Measurements from ENCODE around the gene CHCHD3. TPM values are rescaled to one million over a fixed set of nuclear protein-coding genes. Genes with fewer than 3 reads are reported as not detected.

Gene CHCHD3
- total RNA-seq, 2 experiments from 2014 or later = 83.5 to 83.8 TPM

DNA sequence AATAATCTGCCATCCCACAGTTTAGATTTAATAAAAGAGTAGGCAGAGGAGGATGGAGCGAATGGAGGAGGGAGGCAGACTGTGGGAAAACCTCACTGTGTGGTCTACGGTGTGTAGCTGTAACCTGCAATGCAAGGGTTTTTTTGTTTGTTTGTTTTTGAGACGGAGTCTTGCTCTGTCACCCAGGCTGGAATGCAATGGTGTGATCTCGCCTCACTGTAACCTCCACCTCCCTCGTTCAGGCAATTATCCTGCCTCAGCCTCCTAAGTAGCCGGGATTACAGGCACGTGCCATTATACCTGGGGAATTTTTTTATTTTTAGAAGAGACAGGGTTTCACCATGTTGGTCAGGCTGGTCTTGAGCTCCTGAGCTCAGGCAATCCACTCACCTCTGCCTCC is 321.0 kb downstream of the CHCHD3 start:
- no peak overlapping the region for H3K4me3 ChIP-seq (ENCODE audit: low read depth, low read length, poor library complexity, severe bottlenecking)
- CTCF ChIA-PET (ENCODE audit: unreplicated experiment) = no interaction called here
- H2AFZ ChIP-seq (ENCODE audit: low read length) = no peak overlapping the region
- no peaks in the 10 kb centered on the region for H3K9me3 ChIP-seq (ENCODE audit: low read length)
- no peaks in the 10 kb centered on the region for H3K79me2 ChIP-seq (ENCODE audit: insufficient read depth, low read depth, low read length)
- H3K4me2 ChIP-seq (ENCODE audit: low read length) = no peak overlapping the region
- H4K20me1 ChIP-seq (ENCODE audit: insufficient read depth, low read length) = no peaks in the 10 kb centered on the region
- H3K4me1 ChIP-seq (ENCODE audit: insufficient read depth, low read length, poor library complexity, severe bottlenecking) = peaks cover 4% of the 10 kb centered on the region
- BruUV-seq (replicated peaks) = no TSS peak
- TF ChIP-seq, protein P1, sequence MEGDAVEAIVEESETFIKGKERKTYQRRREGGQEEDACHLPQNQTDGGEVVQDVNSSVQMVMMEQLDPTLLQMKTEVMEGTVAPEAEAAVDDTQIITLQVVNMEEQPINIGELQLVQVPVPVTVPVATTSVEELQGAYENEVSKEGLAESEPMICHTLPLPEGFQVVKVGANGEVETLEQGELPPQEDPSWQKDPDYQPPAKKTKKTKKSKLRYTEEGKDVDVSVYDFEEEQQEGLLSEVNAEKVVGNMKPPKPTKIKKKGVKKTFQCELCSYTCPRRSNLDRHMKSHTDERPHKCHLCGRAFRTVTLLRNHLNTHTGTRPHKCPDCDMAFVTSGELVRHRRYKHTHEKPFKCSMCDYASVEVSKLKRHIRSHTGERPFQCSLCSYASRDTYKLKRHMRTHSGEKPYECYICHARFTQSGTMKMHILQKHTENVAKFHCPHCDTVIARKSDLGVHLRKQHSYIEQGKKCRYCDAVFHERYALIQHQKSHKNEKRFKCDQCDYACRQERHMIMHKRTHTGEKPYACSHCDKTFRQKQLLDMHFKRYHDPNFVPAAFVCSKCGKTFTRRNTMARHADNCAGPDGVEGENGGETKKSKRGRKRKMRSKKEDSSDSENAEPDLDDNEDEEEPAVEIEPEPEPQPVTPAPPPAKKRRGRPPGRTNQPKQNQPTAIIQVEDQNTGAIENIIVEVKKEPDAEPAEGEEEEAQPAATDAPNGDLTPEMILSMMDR (conservative IDR thresholded peaks at IDR 0.05; ENCODE audit: low read length) = no peak
- TF ChIP-seq EZH2phosphoT487 (IDR thresholded peaks at IDR 0.05; ENCODE audit: borderline replicate concordance, low read depth, low read length) = no peak
- H3K36me3 ChIP-seq (ENCODE audit: insufficient read depth, low read length) = no peaks in the 10 kb centered on the region
- H3K9me2 ChIP-seq (ENCODE audit: insufficient read depth, low read length) = no peaks in the 10 kb centered on the region
- H3K27ac ChIP-seq (ENCODE audit: low read depth, low read length, poor library complexity, severe bottlenecking) = no peak overlapping the region
- intact Hi-C loops (cut with micrococcal nuclease; ENCODE audit: unreplicated experiment) = no loop called here
- POLR2A ChIA-PET = no interaction called here
- DNase-seq (ENCODE audit: low spot score) = no peak

GRCh38 chr7:132760244-132760623 is 321.7 kb downstream of the CHCHD3 start:
- no peak for DNase-seq (ENCODE audit: low spot score)
- H3K9me2 ChIP-seq (ENCODE audit: insufficient read depth, low read length) = no peaks in the 10 kb centered on the region
- BruUV-seq (replicated peaks) = no TSS peak

GRCh38 chr7:132759482-132760243 is 322.2 kb downstream of the CHCHD3 start:
- no peaks in the 10 kb centered on the region for H3K36me3 ChIP-seq (ENCODE audit: insufficient read depth, low read length)
- CTCF ChIA-PET (ENCODE audit: unreplicated experiment) = no interaction called here

More at GRCh38 chr7:132760244-132760623, 321.7 kb downstream of the CHCHD3 start:
- Histone ChIP-seq H3K27ac (ENCODE audit: low read depth, low read length, poor library complexity, severe bottlenecking) (no peak overlapping the region), H3K4me3 (ENCODE audit: low read depth, low read length, poor library complexity, severe bottlenecking) (no peak overlapping the region), H3K4me2 (ENCODE audit: low read length) (no peak overlapping the region), H2AFZ (ENCODE audit: low read length) (no peak overlapping the region), H3K79me2 (ENCODE audit: insufficient read depth, low read depth, low read length) (no peaks in the 10 kb centered on the region), H3K9me3 (ENCODE audit: low read length) (no peaks in the 10 kb centered on the region), H3K36me3 (ENCODE audit: insufficient read depth, low read length) (no peaks in the 10 kb centered on the region), H3K4me1 (ENCODE audit: insufficient read depth, low read length, poor library complexity, severe bottlenecking) (peaks cover 4% of the 10 kb centered on the region), H4K20me1 (ENCODE audit: insufficient read depth, low read length) (no peaks in the 10 kb centered on the region)
- CTCF ChIA-PET (ENCODE audit: unreplicated experiment) = no interaction called here
- POLR2A ChIA-PET = no interaction called here
- TF ChIP-seq, protein P1 (conservative IDR thresholded peaks at IDR 0.05; ENCODE audit: low read length) = no peak
- TF ChIP-seq EZH2phosphoT487 (IDR thresholded peaks at IDR 0.05; ENCODE audit: borderline replicate concordance, low read depth, low read length) = no peak
- intact Hi-C loops (cut with micrococcal nuclease; ENCODE audit: unreplicated experiment) = no loop called here

More at GRCh38 chr7:132759482-132760243, 322.2 kb downstream of the CHCHD3 start:
- Histone ChIP-seq H2AFZ (ENCODE audit: low read length) (no peak overlapping the region), H3K27ac (ENCODE audit: low read depth, low read length, poor library complexity, severe bottlenecking) (no peak overlapping the region), H3K9me2 (ENCODE audit: insufficient read depth, low read length) (no peaks in the 10 kb centered on the region), H3K79me2 (ENCODE audit: insufficient read depth, low read depth, low read length) (no peaks in the 10 kb centered on the region), H3K4me2 (ENCODE audit: low read length) (no peak overlapping the region), H3K4me3 (ENCODE audit: low read depth, low read length, poor library complexity, severe bottlenecking) (no peak overlapping the region), H4K20me1 (ENCODE audit: insufficient read depth, low read length) (no peaks in the 10 kb centered on the region), H3K4me1 (ENCODE audit: insufficient read depth, low read length, poor library complexity, severe bottlenecking) (peaks cover 4% of the 10 kb centered on the region), H3K9me3 (ENCODE audit: low read length) (no peaks in the 10 kb centered on the region)
- no TSS peak for BruUV-seq (replicated peaks)
- no peak for DNase-seq (ENCODE audit: low spot score)
- POLR2A ChIA-PET = no interaction called here
- TF ChIP-seq, protein P1 (conservative IDR thresholded peaks at IDR 0.05; ENCODE audit: low read length) = no peak
- no peak for TF ChIP-seq EZH2phosphoT487 (IDR thresholded peaks at IDR 0.05; ENCODE audit: borderline replicate concordance, low read depth, low read length)
- intact Hi-C loops (cut with micrococcal nuclease; ENCODE audit: unreplicated experiment) = no loop called here
